ENCODE results near the gene ATG7. TPM values are rescaled to one million over a fixed set of nuclear protein-coding genes. Genes with fewer than 3 reads are reported as not detected.
"Not testable (repeated sequence)": the region's sequence is repeated elsewhere in the genome, so short reads cannot be mapped to it uniquely, and the experiment has no call there.

Gene ATG7
- total RNA-seq, 2 donors from 2014 or later: 23.5 to 36.6 TPM

DNA sequence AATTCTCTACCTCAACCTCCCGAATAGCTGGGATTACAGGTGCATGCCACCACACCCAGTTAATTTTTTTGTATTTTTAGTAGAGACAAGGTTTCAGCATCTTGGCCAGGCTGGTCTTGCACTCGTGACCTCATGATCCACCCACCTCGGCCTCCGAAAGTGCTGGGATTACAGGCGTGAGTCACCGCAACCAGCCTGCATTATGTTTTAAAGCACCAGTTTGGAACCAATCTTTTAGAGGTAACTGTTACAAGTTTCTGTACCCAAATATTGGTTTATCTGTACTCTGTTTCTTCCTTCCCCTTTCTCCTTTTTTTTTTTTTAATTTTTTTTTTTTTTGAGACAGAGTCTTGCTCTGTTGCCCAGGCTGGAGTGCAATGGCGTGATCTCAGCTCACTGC lies 169.1 kb downstream of the ATG7 start:
- H3K27ac Mint-ChIP-seq; H3K9me3 Mint-ChIP-seq; DNase-seq (ENCODE audit: low spot score in 2 of 2); ATAC-seq: not testable (repeated sequence)
- peaks cover 0 to 12% of the 10 kb centered on the region in 2 donors for H3K36me3 Mint-ChIP-seq

DNA sequence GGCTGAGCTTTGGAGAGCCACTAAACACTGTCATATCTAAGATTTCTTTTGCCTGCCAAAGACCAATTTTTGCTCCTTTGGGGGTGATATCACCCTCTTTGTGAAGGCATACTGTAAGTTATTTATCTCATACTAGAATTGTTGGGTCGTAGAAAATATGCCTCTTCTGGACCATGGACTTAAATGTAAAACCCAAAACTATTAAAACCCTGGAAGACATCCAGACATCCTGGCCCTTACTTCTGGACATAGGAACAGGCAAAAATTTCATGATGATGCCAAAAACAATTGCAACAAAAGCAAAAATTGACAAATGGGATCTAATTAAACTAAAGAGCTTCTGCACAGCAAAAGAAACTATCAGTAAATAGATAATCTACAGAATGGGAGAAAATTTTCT lies 172.2 kb downstream of the ATG7 start:
- ATAC-seq (no peak), DNase-seq (ENCODE audit: low spot score in 2 of 2) (no peak)
- Mint-ChIP-seq H3K27ac (no peak overlapping the region), H3K36me3 (peaks cover 0 to 15% of the 10 kb centered on the region in 2 donors), H3K9me3 (no peaks in the 10 kb centered on the region)

DNA sequence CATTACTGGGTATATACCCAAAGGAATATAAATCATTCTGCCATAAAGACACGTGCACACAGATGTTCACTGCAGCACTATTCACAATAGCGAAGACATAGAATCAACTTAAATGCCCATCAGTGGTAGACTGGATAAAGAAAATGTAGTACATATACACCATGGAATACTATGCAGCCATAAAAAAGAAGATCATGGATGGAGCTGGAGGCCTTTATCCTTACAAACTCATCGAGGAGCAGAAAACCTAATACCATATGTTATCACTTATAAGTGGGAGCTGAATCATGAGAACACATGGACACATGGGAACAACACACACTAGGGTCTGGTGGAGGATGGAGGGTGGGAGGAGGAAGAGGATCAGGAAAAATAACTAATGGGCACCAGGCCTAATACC lies 173.0 kb downstream of the ATG7 start:
- not testable (repeated sequence) for H3K27ac Mint-ChIP-seq; DNase-seq (ENCODE audit: low spot score in 2 of 2); H3K9me3 Mint-ChIP-seq; ATAC-seq
- H3K36me3 Mint-ChIP-seq: peaks cover 0 to 15% of the 10 kb centered on the region in 2 donors

DNA sequence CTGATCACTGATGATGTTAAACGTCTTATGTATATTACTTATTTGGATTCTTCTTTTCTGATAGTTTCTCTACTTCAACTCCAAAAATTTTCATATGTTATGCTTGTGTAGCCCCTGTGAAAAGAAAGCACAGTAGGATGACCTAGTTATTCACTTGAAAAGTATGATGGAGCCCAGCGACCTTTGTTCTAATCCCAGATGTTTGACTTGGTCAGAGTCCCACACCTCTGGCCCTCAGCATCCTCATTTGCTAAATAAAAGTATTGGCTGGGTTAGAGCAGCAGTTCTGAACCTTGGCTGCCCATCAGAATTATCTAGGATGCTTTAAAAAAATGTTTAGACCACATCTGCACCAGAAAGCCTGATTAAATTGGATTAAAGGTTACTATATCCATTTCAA lies 173.7 kb downstream of the ATG7 start:
- peaks cover 0 to 15% of the 10 kb centered on the region in 2 donors for H3K36me3 Mint-ChIP-seq
- no peaks in the 10 kb centered on the region for H3K9me3 Mint-ChIP-seq
- DNase-seq (ENCODE audit: low spot score in 2 of 2) (no peak), ATAC-seq (no peak)
- H3K27ac Mint-ChIP-seq: no peak overlapping the region

DNA sequence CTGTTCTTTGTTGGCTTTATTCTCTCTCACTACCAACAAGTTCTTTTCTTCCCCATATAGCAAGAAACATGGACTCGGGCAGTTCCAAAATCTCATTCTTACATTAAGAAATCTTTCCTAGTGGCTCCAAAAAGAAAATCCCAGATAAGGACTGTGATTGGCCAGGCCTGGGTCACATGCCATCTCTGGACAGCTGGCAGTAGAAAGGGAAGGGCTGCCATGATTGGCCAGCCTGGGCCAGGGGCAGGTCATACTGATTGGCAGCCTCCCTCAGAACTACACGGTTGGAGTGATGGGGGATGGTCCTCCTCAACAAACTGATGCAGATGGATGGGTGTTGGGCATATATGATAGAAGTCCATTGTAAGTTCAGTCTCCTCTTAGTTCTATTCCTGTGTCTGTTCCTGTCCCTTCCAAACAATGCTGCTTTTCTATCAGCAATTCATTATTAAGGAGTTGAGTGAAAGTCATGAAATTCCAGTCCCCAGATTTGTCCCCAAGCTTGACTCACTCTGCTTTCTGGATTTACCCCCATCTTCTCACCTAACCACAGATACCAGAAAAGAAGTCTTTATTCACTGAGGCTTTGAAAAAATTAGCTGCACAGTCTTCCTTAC lies 175.5 kb downstream of the ATG7 start:
- Mint-ChIP-seq H3K27ac (no peak overlapping the region), H3K36me3 (peaks cover 0 to 15% of the 10 kb centered on the region in 2 donors), H3K9me3 (no peaks in the 10 kb centered on the region)
- DNase-seq (ENCODE audit: low spot score in 2 of 2): no peak
- no peak for ATAC-seq

DNA sequence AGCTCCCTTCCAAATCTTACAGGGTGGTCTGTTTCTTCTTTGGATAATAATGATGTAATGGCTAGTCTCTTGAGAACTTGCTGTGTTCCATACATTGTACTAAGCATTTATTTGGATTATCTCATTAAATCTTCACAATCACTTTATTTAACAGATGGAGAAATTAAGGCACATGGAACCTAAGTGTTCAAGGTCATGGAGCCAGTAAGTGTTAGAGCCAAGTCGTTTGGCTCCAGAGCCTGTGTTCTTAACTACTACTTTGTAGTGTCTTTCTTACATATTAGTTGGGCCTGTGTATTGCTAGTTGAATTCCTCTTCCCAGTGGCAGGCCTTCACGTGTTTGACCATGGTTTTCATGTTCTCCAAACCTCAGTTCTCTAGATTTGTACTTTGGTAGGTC lies 177.8 kb downstream of the ATG7 start:
- no peak for DNase-seq (ENCODE audit: low spot score in 2 of 2)
- Mint-ChIP-seq H3K27ac (no peak overlapping the region), H3K9me3 (no peaks in the 10 kb centered on the region), H3K36me3 (peaks cover 0 to 8% of the 10 kb centered on the region in 2 donors)
- no peak for ATAC-seq

DNA sequence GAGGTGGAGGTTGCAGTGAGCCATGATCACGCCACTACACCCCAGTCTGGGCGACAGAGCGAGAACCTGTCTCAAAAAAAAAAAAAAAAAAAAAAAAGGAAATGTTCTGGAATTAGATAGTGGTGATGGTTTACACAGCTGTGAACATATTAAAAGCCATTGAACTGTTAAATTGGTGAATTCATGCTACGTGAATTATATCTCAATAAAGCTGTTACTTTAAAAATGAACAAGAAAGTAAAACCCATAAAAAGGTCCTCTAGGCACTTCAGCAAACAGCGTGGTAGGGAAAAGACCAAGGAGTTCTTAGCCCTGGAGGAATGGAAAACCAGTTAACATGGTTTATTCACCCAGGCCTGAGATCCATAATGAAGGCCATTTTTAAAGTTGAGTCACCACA lies 180.1 kb downstream of the ATG7 start:
- DNase-seq (ENCODE audit: low spot score in 2 of 2): no peak
- no peak for ATAC-seq
- Mint-ChIP-seq H3K36me3 (no peaks in the 10 kb centered on the region), H3K9me3 (no peaks in the 10 kb centered on the region), H3K27ac (no peak overlapping the region)

DNA sequence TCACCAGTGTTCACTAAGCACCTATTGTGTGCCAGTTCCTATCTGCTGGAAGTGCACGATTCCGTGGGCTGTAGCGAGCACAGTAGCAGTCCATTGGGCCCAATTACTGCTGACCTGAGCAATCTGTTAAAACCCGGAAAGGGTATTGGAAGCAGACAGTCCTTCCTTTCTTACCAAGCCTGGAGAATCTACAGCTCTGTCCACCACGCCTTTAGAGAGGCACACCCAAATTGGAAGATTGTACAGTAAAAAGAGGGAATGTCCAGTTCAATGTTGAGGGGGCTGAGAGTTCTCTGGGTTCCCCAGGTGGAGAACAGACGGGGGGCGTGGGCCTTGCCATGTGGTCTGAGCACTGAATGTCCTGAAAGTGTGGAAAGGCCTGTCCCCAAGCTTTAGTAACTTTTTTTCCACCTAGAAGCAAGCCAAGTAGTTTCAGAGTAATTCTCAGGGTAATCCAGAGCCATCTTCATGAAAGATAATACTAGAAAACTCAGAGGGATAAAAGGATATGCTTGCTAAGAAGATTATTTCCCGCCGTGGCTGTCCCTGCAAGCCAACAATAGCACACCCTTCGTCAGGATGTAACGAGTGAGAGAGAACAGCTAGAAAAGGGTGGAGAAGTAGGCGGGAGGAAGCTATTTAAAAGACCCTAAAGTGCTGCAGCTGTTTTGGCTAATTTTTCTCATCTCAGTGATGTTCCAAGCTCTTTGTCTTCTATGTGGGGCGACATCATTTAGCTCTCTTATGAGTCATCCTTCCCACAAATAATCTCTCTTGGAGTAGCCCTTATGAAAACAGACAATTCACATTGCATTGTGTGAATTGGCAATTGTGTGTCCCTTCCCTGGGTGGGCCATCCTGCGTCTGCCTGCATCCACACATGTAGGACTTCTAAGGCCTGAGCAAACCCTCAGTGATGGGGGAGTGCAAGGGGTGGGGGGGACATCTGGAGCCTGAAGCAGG lies 181.0 kb downstream of the ATG7 start:
- ATAC-seq: no peak
- H3K27ac Mint-ChIP-seq: no peak overlapping the region
- DNase-seq (ENCODE audit: low spot score in 2 of 2): no peak

DNA sequence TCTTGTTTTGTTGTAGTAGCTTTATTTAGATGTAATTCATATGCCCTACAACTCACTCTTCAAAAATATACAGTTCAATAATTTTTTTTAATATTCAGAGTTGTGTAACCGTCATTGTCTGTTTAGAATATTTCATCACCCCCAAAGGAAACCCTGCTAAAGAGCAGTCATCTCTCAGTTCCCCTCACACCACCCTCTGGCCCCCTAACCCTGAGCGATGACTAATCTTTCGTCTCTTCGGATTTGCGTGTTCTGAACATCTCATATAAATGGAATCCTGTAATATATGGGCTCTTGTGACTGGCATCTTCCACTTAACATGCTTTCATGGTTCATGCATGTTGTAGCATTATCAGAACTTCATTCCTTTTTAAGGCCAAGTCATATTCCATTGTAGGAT lies 183.8 kb downstream of the ATG7 start:
- DNase-seq (ENCODE audit: low spot score in 2 of 2) (no peak), ATAC-seq (no peak)
- Mint-ChIP-seq H3K36me3 (no peaks in the 10 kb centered on the region), H3K27ac (peak overlapping the region in 1 of 2 donors; percentile 8), H3K9me3 (no peaks in the 10 kb centered on the region)

More for the DNA sequence above, 181.0 kb downstream of the ATG7 start:
- Mint-ChIP-seq H3K9me3 (no peaks in the 10 kb centered on the region), H3K36me3 (no peaks in the 10 kb centered on the region)

DNA sequence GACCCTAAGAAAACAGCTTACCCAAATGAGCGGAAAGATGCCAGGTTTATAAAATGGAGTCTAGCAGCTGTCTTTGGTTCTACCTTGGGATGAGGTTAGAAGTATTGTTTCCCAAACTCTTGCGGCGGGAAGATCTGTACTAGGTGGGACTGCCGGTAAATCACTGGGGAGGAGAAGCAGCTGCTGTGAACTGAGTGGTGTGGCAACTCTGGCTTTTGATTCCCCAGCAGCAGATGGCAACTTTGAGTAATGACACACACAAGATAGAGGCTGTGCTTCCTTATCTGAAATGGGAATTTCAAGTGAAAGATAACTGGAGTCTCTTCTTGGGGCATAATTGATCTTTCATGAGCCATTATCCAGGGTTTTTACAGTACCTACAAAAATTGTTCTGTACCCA lies 184.9 kb downstream of the ATG7 start:
- DNase-seq (ENCODE audit: low spot score in 2 of 2) (no peak), ATAC-seq (no peak)
- Mint-ChIP-seq H3K36me3 (no peaks in the 10 kb centered on the region), H3K9me3 (no peaks in the 10 kb centered on the region), H3K27ac (no peak overlapping the region)

DNA sequence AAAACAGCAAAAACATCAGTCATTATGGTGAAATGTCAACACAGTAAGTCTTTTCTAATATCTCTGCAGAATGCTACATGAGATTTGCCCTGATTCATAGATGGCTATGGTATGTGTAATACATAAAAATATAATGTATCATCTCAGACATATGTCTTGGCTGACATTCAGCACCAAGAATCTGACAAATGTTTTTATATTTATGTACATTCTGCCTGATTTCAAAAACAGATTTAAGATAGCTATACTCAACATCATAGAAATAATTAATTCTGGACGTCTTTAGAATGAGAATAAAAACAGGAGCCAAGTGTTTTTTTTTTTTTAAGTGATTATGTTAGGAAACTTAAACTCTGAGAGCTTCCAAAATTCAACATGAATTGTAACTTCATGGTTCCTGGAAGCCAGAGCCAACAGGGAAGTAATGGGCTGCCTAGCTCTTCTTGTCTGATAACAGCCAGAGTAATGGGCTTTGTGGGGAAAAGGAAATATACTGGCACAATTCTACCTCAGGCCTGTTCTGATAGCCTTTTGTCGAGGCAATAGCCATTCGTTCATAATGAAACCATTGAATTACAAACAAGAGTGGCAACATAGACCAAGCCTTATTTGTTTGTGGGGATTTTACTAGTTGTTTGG lies 187.1 kb downstream of the ATG7 start:
- ATAC-seq (no peak), DNase-seq (ENCODE audit: low spot score in 2 of 2) (no peak)
- Mint-ChIP-seq H3K27ac (peak overlapping the region in 1 of 2 donors; percentile 12), H3K9me3 (no peaks in the 10 kb centered on the region), H3K36me3 (no peaks in the 10 kb centered on the region)

DNA sequence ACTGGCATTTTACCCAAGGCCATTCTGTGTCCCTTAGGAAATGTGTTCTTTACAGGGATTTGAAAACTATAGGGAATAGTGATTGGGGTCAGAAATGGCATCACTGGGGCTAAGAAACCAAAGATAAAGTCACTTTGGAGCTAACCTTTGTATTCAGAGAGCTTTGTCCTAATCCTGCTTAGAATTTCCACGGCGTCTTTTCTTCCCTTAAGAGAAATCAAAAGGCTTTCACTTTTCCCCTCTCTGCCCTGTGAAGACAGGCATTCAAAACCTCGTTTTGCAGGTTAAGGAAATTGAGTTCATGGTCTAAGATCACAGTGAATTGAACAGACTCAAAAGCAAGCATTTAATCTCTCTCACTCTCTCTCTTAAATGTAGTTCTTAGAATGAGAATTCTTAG lies 189.0 kb downstream of the ATG7 start:
- no peak for DNase-seq (ENCODE audit: low spot score in 2 of 2)
- Mint-ChIP-seq H3K9me3 (no peaks in the 10 kb centered on the region), H3K36me3 (no peaks in the 10 kb centered on the region), H3K27ac (no peak overlapping the region)
- ATAC-seq: no peak

DNA sequence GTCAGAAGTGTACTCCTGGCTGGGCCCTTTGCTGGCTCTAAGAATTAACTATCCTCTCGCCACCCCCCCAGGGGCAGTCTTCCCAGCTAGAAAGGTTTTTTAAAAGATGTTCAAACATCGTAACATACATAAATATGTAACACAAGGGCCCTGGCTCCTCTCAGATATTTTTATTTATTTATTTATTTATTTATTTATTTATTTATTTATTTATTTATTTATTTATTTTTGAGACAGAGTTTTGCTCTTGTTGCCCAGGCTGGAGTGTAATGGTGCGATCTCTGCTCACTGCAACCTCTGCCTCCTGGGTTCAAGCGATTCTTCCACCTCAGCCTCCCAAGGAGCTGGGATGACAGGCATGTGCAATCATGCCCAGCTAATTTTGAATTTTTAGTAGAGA lies 190.5 kb downstream of the ATG7 start:
- H3K27ac Mint-ChIP-seq; H3K9me3 Mint-ChIP-seq; ATAC-seq; DNase-seq (ENCODE audit: low spot score in 2 of 2); H3K36me3 Mint-ChIP-seq: not testable (repeated sequence)

DNA sequence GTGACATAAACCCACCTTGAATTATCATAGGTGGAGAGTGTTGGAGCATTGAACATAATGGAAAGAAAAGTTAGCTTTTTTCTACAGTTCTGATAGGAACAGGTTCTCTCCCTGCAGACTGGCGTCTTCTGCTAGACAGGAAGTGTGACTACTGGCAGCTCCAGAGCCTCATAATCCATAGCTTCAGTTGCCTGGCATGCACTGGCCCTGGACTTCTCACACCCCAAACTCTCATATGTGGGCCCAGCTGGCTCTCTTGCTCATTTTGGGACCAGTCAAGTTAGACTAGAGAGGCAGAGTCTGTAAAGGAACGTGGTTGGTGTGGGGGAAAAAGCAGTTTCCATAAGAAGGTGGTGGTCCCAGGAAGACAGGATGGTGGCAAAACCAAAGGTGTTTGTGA lies 191.4 kb downstream of the ATG7 start:
- no peak for ATAC-seq
- no peak for DNase-seq (ENCODE audit: low spot score in 2 of 2)
- no peaks in the 10 kb centered on the region for H3K36me3 Mint-ChIP-seq
- no peaks in the 10 kb centered on the region for H3K9me3 Mint-ChIP-seq
- peak overlapping the region; percentile 52 to 72 for H3K27ac Mint-ChIP-seq

DNA sequence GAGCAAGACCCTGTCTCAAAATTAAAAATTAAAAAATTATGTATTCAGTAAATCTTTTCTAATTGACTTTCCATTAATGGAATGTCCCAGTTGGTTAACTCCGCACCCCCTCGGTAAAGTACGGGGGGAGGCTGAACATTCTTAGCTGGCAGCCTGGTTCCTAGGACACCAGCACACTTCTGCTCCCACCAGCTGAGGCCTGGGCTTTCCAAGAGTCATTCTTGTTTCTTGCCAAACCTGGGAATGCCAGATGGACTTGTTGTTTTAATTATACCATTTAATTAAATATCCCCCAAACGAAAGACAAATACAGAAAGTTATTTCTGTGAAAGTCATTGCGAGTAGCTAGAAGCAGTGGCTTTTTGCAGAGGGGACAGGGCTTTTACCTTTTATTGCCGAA lies 192.2 kb downstream of the ATG7 start:
- DNase-seq (ENCODE audit: low spot score in 2 of 2) (no peak), ATAC-seq (no peak)
- no peaks in the 10 kb centered on the region for H3K9me3 Mint-ChIP-seq
- no peak overlapping the region for H3K27ac Mint-ChIP-seq
- no peaks in the 10 kb centered on the region for H3K36me3 Mint-ChIP-seq

DNA sequence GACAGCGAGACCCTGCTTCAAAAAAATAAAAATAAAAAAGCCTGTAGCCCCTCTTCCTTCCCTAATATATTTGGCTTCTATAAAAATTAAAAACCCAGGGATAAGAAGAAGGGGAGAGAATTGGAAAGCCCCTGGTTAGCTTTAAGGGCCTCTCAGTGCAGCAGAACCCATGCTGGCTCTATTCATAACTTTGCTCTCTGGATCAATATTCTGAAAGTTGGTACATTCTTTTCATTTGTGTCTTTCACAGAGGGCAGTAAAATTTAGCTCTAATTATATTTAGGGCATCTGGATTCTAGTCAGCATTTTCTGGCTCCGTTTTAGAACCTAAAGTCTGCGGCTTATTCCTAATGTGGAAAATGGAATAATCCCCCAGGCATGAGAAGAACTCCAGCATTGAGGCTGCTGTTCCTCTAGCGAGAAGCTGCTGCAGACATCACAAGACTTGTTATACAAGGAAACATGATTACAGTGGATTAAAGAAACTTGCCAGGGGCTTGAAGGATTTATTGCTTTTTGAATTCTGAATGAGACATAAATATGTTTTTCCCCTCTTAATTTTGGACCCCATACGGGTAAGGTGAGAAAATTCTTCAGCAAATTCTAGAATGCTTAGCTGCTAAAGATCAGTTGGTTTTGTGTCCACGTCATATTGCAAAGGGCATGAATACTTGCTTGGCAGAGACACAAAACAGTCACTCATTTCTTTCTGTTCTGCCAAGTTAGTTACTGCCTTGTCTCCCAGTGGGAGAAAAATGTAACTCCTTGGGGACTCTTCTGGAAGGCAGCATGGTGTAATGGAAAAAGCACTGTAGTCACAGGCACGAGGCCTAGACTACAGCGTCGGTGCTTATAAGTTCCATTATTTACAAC lies 193.8 kb downstream of the ATG7 start:
- H3K9me3 Mint-ChIP-seq: no peaks in the 10 kb centered on the region
- no peaks in the 10 kb centered on the region for H3K36me3 Mint-ChIP-seq
- DNase-seq (ENCODE audit: low spot score in 2 of 2) (no peak), ATAC-seq (no peak)
- H3K27ac Mint-ChIP-seq: no peak overlapping the region
